ENCODE data around the gene PRR12.

DNA sequence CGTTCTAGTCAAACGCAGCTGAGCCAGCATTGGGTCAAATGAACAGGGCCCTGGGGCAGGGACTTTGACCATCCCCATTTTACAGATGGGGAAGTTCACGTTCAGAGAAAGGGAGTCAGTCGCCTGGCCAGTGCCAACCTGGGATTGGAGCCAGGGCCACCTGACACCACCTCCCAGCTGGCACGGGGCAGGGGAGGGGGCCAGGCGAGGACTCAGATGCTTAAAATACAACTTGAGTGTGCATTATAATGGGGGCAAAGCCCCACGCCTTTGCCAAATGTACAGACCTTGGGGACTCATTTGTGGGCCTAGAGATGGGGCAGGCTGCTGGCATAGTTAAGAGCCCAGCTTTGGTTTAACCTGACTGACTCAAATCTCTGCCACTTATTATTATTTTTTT is 14.6 kb downstream of the PRR12 start:
- TF ChIP-seq, protein P1, sequence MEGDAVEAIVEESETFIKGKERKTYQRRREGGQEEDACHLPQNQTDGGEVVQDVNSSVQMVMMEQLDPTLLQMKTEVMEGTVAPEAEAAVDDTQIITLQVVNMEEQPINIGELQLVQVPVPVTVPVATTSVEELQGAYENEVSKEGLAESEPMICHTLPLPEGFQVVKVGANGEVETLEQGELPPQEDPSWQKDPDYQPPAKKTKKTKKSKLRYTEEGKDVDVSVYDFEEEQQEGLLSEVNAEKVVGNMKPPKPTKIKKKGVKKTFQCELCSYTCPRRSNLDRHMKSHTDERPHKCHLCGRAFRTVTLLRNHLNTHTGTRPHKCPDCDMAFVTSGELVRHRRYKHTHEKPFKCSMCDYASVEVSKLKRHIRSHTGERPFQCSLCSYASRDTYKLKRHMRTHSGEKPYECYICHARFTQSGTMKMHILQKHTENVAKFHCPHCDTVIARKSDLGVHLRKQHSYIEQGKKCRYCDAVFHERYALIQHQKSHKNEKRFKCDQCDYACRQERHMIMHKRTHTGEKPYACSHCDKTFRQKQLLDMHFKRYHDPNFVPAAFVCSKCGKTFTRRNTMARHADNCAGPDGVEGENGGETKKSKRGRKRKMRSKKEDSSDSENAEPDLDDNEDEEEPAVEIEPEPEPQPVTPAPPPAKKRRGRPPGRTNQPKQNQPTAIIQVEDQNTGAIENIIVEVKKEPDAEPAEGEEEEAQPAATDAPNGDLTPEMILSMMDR (IDR thresholded peaks at IDR 0.05; ENCODE audit: low read depth, low read length) = no peak
- no peak for TF ChIP-seq POLR2A (IDR thresholded peaks at IDR 0.05; ENCODE audit: extremely low read depth, insufficient read length)
